B cell (primary cell): ENCODE results near the gene HASPIN. TPM values are rescaled to one million over a fixed set of nuclear protein-coding genes. Genes with fewer than 3 reads are reported as not detected.

Source experiments
- ATAC-seq: fragments of 200-7000 bp; cut with Tn5 transposase; one replicate; pipeline ENCODE4 v1.10.0; 2021; ENCODE audit warnings: low read depth, mild to moderate bottlenecking, moderate number of reproducible peaks, moderate library complexity
- CTCF ChIA-PET: fragments of 350-600 bp; sonication (Branson Sonifier 250); formaldehyde crosslinking; loops from one replicate; lab custom pipeline; 2021; ENCODE audit warnings: antibody characterized with exemption, inconsistent platforms; lab: Charles Lee
- POLR2A ChIA-PET: fragments of 350-600 bp; sonication (Branson Sonifier 250); formaldehyde crosslinking; loops from one replicate; lab custom pipeline; 2021; ENCODE audit warnings: antibody characterized with exemption; lab: Charles Lee
- DNase-seq: peaks from one replicate; pipeline ENCODE4 v3.0.0; 2013
- H2AFZ ChIP-seq: 2 replicates; pipeline ENCODE4 v1.6.1; 2012; ENCODE audit warnings: mild to moderate bottlenecking, low read depth, low read length; ENCODE audit not compliant: insufficient read depth, poor library complexity, severe bottlenecking
- H3K27ac ChIP-seq, 2 donors: 1 replicate in 1 of 2; 2 replicates in 1 of 2; pipeline ENCODE4 v1.5.1; 2012 to 2013; ENCODE audit warnings: low read length in 2 of 2, mild to moderate bottlenecking in 2 of 2, moderate library complexity in 1 of 2
- H3K27me3 ChIP-seq, 4 experiments: fragments of 200-600 bp in 1 of 4; sonication (generic) in 1 of 4; replicated peaks in 1 of 4; 1 replicate in 2 of 4; 2 replicates in 2 of 4; pipeline versions ENCODE4 v1.6.1 to v1.7.0; 2013 to 2016; ENCODE audit warnings: low read length in 3 of 4, mild to moderate bottlenecking in 2 of 4, mixed read lengths in 1 of 4, moderate library complexity in 1 of 4; ENCODE audit not compliant: insufficient read depth in 4 of 4, control insufficient read depth in 3 of 4; ENCODE audit errors: control extremely low read depth in 1 of 4
- H3K36me3 ChIP-seq, 2 experiments: replicated peaks in 1 of 2; 1 replicate in 1 of 2; 2 replicates in 1 of 2; pipeline versions ENCODE4 v1.6.1 to v1.7.1; 2013; ENCODE audit warnings: low read length in 1 of 2; ENCODE audit not compliant: insufficient read depth in 2 of 2, control insufficient read depth in 1 of 2; ENCODE audit errors: control extremely low read depth in 1 of 2, extremely low read depth in 1 of 2
- H3K4me1 ChIP-seq, 2 donors: fragments of 200-600 bp in 1 of 2; sonication (generic) in 1 of 2; 1 replicate in 1 of 2; 2 replicates in 1 of 2; pipeline versions ENCODE4 v1.5.1 to v1.6.1; 2013 to 2017; ENCODE audit warnings: low read length in 2 of 2; ENCODE audit not compliant: control insufficient read depth in 2 of 2, insufficient read depth in 2 of 2
- H3K4me2 ChIP-seq: replicated peaks from 2 replicates; pipeline ENCODE3; 2012; ENCODE audit warnings: mild to moderate bottlenecking, low read depth, low read length; ENCODE audit not compliant: poor library complexity, severe bottlenecking
- H3K4me3 ChIP-seq, 5 experiments: fragments of 200-600 bp in 1 of 5; sonication (generic) in 1 of 5; 1 replicate in 3 of 5; 2 replicates in 2 of 5; pipeline versions ENCODE4 v1.5.1 to v1.7.0; 2011 to 2016; ENCODE audit warnings: low read length in 4 of 5, mild to moderate bottlenecking in 4 of 5, low read depth in 2 of 5, control low read depth in 1 of 5, moderate library complexity in 1 of 5; ENCODE audit not compliant: insufficient read depth in 1 of 5; ENCODE audit errors: control extremely low read depth in 1 of 5, extremely low read depth in 1 of 5
- H3K79me2 ChIP-seq: fragments of 200-600 bp; sonication (generic); one replicate; pipeline ENCODE4 v1.6.0; 2016; ENCODE audit warnings: low read length; ENCODE audit not compliant: control insufficient read depth, insufficient read depth
- H3K9ac ChIP-seq: fragments of 200-600 bp; sonication (generic); 2 replicates; pipeline ENCODE4 v1.6.1; 2017; ENCODE audit warnings: mild to moderate bottlenecking, low read length, moderate library complexity
- H3K9me3 ChIP-seq, 3 donors: one replicate each; pipeline versions ENCODE4 v1.6.1 to v1.7.1; 2013; ENCODE audit warnings: low read length in 2 of 3; ENCODE audit not compliant: control insufficient read depth in 2 of 3, insufficient read depth in 1 of 3; ENCODE audit errors: control extremely low read depth in 1 of 3
- H4K20me1 ChIP-seq: 2 replicates; pipeline ENCODE4 v1.6.0; 2012; ENCODE audit warnings: mild to moderate bottlenecking, low read length; ENCODE audit not compliant: insufficient read depth, control insufficient read depth, poor library complexity, severe bottlenecking
- H3K27ac Mint-ChIP-seq: one replicate; pipeline ENCODE4 v1.8.0; 2021; ENCODE audit warnings: mixed read lengths
- H3K27me3 Mint-ChIP-seq: one replicate; pipeline ENCODE4 v1.8.0; 2021; ENCODE audit warnings: mixed read lengths
- H3K4me1 Mint-ChIP-seq: one replicate; pipeline ENCODE4 v1.8.0; 2021; ENCODE audit warnings: mixed read lengths
- H3K4me3 Mint-ChIP-seq: one replicate; pipeline ENCODE4 v1.8.0; 2021; ENCODE audit warnings: mixed read lengths
- H3K9me3 Mint-ChIP-seq: one replicate; pipeline ENCODE4 v1.8.0; 2022; ENCODE audit warnings: mixed read lengths; ENCODE audit not compliant: insufficient read depth
- CTCF ChIP-seq: fragments of 200-600 bp; IDR thresholded peaks from one replicate; pipeline ENCODE4 v1.8.0; 2022; ENCODE audit warnings: antibody characterized with exemption, mild to moderate bottlenecking
- EZH2 ChIP-seq: IDR thresholded peaks from 2 replicates; pipeline ENCODE4 v1.6.1; 2012; ENCODE audit warnings: borderline replicate concordance, low read depth, mild to moderate bottlenecking, moderate library complexity, low read length; ENCODE audit not compliant: insufficient read depth, poor library complexity, severe bottlenecking
- WGBS: methylation state at CpG from one replicate; pipeline ENCODE4 v1.1.5; 2013; ENCODE audit warnings: missing lambda C conversion rate; ENCODE audit not compliant: insufficient coverage; 5-methylcytosine and 5-hydroxymethylcytosine counted together
- intact Hi-C: fragments of 100-400 bp; cut with micrococcal nuclease; formaldehyde crosslinking; loops from one replicate; pipeline ENCODE4 v1.10.0; 2022
- polyA plus RNA-seq: library from polyadenylated mRNA; depleted of rRNA; stranded (reverse); fragments of >200 nt; gene quantifications from 2 replicates; pipeline ENCODE4 v1.2.3, GENCODE V29; 2012
- total RNA-seq, 2 donors: library from RNA; stranded (reverse); fragments of 120-200 nt in 1 of 2; gene quantifications; 1 replicate in 1 of 2; 2 replicates in 1 of 2; pipeline versions ENCODE4 v1.2.3 to v1.2.4, GENCODE V29; 2013 to 2022

Gene HASPIN
- total and polyA plus RNA-seq, 2 donors (not counting 1 experiment from before 2014, with no cell fraction given), result 0.28 to 3.1 TPM

GRCh38 chr17:3750296-3750695, 26.6 kb downstream of the HASPIN start:
- CTCF ChIA-PET, result interaction anchor here (1.3 to 20.4 kb wide), 2 partner anchors 14 to 325 kb away, joined by 3 to 176 read pairs; no protein-coding TSS in a partner anchor
- TF ChIP-seq EZH2 (no peak), CTCF (no peak)
- Histone ChIP-seq H3K4me3 (no peak overlapping the region), H3K9me3 (peaks cover 0 to 6% (median 0%) of the 10 kb centered on the region in 3 donors), H3K27ac (no peak overlapping the region), H3K36me3 (no peaks in the 10 kb centered on the region), H4K20me1 (no peaks in the 10 kb centered on the region), H3K79me2 (no peaks in the 10 kb centered on the region), H3K4me1 (peaks cover 3 to 26% of the 10 kb centered on the region in 2 donors), H2AFZ (no peak overlapping the region), H3K27me3 (no peaks in the 10 kb centered on the region), H3K9ac (no peak overlapping the region), H3K4me2 (no peak overlapping the region)
- no peak for ATAC-seq
- no peak overlapping the region for H3K4me3 Mint-ChIP-seq
- no peaks in the 10 kb centered on the region for H3K9me3 Mint-ChIP-seq
- H3K27ac Mint-ChIP-seq, result no peak overlapping the region
- 94% methylated on average over 17 of the region's 17 CpGs for WGBS
- no peaks in the 10 kb centered on the region for H3K27me3 Mint-ChIP-seq
- peaks cover 26% of the 10 kb centered on the region for H3K4me1 Mint-ChIP-seq
- intact Hi-C loops, result no loop called here
- POLR2A ChIA-PET, result no interaction called here
- DNase-seq, result no peak

- Mint-ChIP-seq H3K4me1 (peaks cover 31% of the 10 kb centered on the region), H3K4me3 (peak overlapping the region; percentile 18), H3K27me3 (no peaks in the 10 kb centered on the region), H3K27ac (peak overlapping the region; percentile 39), H3K9me3 (no peaks in the 10 kb centered on the region)
- no peak overlapping the region for H3K27ac ChIP-seq
- no peaks in the 10 kb centered on the region for H3K36me3 ChIP-seq
- H3K4me3 ChIP-seq, result no peak overlapping the region
- ChIA-PET CTCF (interaction anchor here (0.8 to 20.4 kb wide), 3 partner anchors 10 to 324 kb away, joined by 3 to 176 read pairs (median 4); no protein-coding TSS in a partner anchor), POLR2A (no interaction called here)
- H3K79me2 ChIP-seq, result no peaks in the 10 kb centered on the region
- H3K4me1 ChIP-seq, result peaks cover 3 to 32% of the 10 kb centered on the region in 2 donors
- no peaks in the 10 kb centered on the region for H4K20me1 ChIP-seq
- TF ChIP-seq CTCF (no peak), EZH2 (no peak)
- DNase-seq, result no peak
- peaks cover 0 to 6% (median 0%) of the 10 kb centered on the region in 3 donors for H3K9me3 ChIP-seq
- H3K27me3 ChIP-seq, result no peaks in the 10 kb centered on the region
- no peak overlapping the region for H3K9ac ChIP-seq
- no peak for ATAC-seq
- H3K4me2 ChIP-seq, result peak overlapping the region; percentile 35
- no peak overlapping the region for H2AFZ ChIP-seq
- 63% methylated on average over 8 of the region's 8 CpGs for WGBS
- intact Hi-C loops, result no loop called here
These were observed 27.2 kb downstream of the HASPIN start for GRCh38 chr17:3750926-3751325.
